PFSK-1 (cell line): ENCODE results near the gene NFIB.

Source experiments
- FOXP2 ChIP-seq: optimal IDR thresholded peaks from 2 replicates; pipeline ENCODE3; 2011; ENCODE audit warnings: borderline replicate concordance, control low read depth, inconsistent platforms; ENCODE audit not compliant: insufficient read depth; ENCODE audit errors: extremely low read length, extremely low read depth
- POLR2AphosphoS5 ChIP-seq: IDR thresholded peaks from 2 replicates; pipeline ENCODE4 v1.6.1; 2012; ENCODE audit warnings: low read depth, mild to moderate bottlenecking, control low read depth, low read length, moderate library complexity
- REST ChIP-seq, 2 experiments: IDR thresholded peaks; 2 replicates each; pipeline versions ENCODE4 v1.6.1 to v1.8.0; 2011 to 2012; ENCODE audit warnings: low read depth in 2 of 2, low read length in 2 of 2, control low read depth in 1 of 2, inconsistent platforms in 1 of 2, mild to moderate bottlenecking in 1 of 2, moderate library complexity in 1 of 2; ENCODE audit not compliant: insufficient read depth in 1 of 2
- SIN3A ChIP-seq: IDR thresholded peaks from 2 replicates; pipeline ENCODE4 v1.6.1; 2012; ENCODE audit warnings: mild to moderate bottlenecking, low read length, moderate library complexity, borderline replicate concordance; ENCODE audit not compliant: insufficient read depth
- TAF1 ChIP-seq: IDR thresholded peaks from 2 replicates; pipeline ENCODE4 v1.6.1; 2012; ENCODE audit warnings: low read length, control low read depth, borderline replicate concordance; ENCODE audit not compliant: insufficient read depth

NFIB gene

GRCh38 chr9:14099737-14100136 is 214.2 kb downstream of the NFIB start:
- TF ChIP-seq FOXP2 (no peak), TAF1 (no peak), SIN3A (no peak), REST (IDR thresholded peaks at IDR 0.05; ENCODE audit: insufficient read depth in 1 of 2, low read depth in 2 of 2, low read length in 2 of 2) (no peak), POLR2AphosphoS5 (no peak)

GRCh38 chr9:14098486-14099180 is 215.3 kb downstream of the NFIB start:
- TF ChIP-seq SIN3A (no peak), FOXP2 (no peak), TAF1 (no peak), REST (IDR thresholded peaks at IDR 0.05; ENCODE audit: insufficient read depth in 1 of 2, low read depth in 2 of 2, low read length in 2 of 2) (no peak), POLR2AphosphoS5 (no peak)

- no peak for TF ChIP-seq REST (IDR thresholded peaks at IDR 0.05; ENCODE audit: insufficient read depth in 1 of 2, low read depth in 2 of 2, low read length in 2 of 2)
- no peak for TF ChIP-seq POLR2AphosphoS5
- TF ChIP-seq FOXP2: no peak
- no peak for TF ChIP-seq TAF1
- no peak for TF ChIP-seq SIN3A
Observed at GRCh38 chr9:14097666-14098415, 216.1 kb downstream of the NFIB start.

- TF ChIP-seq TAF1: no peak
- TF ChIP-seq SIN3A: peak; percentile 69; the same call in 1 of the 2 replicates
- no peak for TF ChIP-seq REST (IDR thresholded peaks at IDR 0.05; ENCODE audit: insufficient read depth in 1 of 2, low read depth in 2 of 2, low read length in 2 of 2)
- no peak for TF ChIP-seq FOXP2
- no peak for TF ChIP-seq POLR2AphosphoS5
Observed at GRCh38 chr9:14097215-14097614, 216.7 kb downstream of the NFIB start.
